22Rv1 (cell line): ENCODE data around the gene CEP131.

ENCODE experiments used
- ZFX ChIP-seq: fragments of 450-650 bp; IDR thresholded peaks from 2 replicates; pipeline ENCODE4 v1.6.1; 2017; ENCODE audit warnings: antibody characterized with exemption, borderline replicate concordance
- TF ChIP-seq, protein P1 (sequence below): fragments of 450-650 bp; IDR thresholded peaks from 2 replicates; pipeline ENCODE4 v1.5.1; 2017; ENCODE audit warnings: mild to moderate bottlenecking

DNA sequence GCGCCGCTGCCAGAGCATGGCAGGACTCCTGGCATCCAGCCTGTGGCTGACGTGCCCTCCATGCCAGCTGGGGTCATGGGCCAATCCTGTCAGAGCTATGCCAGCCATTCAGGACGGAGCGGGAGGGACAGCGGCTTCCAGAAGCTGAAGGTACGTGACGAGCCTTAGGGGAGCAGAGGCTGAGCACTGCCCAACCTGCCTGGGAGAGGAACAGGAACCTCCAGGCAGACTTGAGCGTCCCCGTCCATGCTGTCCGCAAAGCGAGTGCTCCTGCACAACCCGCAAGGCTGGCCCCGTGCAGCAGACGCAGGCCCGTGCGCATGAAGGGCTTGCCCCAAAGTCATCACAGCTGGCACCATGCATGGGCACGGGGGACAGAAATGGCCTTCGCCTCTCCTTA is 37.9 kb upstream of the CEP131 start:
- TF ChIP-seq, protein P1, sequence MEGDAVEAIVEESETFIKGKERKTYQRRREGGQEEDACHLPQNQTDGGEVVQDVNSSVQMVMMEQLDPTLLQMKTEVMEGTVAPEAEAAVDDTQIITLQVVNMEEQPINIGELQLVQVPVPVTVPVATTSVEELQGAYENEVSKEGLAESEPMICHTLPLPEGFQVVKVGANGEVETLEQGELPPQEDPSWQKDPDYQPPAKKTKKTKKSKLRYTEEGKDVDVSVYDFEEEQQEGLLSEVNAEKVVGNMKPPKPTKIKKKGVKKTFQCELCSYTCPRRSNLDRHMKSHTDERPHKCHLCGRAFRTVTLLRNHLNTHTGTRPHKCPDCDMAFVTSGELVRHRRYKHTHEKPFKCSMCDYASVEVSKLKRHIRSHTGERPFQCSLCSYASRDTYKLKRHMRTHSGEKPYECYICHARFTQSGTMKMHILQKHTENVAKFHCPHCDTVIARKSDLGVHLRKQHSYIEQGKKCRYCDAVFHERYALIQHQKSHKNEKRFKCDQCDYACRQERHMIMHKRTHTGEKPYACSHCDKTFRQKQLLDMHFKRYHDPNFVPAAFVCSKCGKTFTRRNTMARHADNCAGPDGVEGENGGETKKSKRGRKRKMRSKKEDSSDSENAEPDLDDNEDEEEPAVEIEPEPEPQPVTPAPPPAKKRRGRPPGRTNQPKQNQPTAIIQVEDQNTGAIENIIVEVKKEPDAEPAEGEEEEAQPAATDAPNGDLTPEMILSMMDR = no peak
- TF ChIP-seq ZFX = no peak
